NB4 (cell line): ENCODE measurements around the gene NAALADL2.

Source experiments
- DNase-seq: peaks from one replicate; pipeline ENCODE4 v3.0.0; 2010; ENCODE audit warnings: low read depth
- H3K4me3 ChIP-seq: one replicate; pipeline ENCODE4 v1.5.1; 2011; ENCODE audit warnings: mild to moderate bottlenecking, low read depth, low read length, moderate library complexity
- CTCF ChIP-seq: IDR thresholded peaks from one replicate; pipeline ENCODE4 v1.5.1; 2012; ENCODE audit warnings: low read depth, low read length
- MAX ChIP-seq: IDR thresholded peaks from 2 replicates; pipeline ENCODE4 v1.6.1; 2011; ENCODE audit warnings: low read depth, low read length
- MYC ChIP-seq: IDR thresholded peaks from 2 replicates; pipeline ENCODE4 v1.6.1; 2011; ENCODE audit warnings: low read depth, low read length
- POLR2A ChIP-seq: IDR thresholded peaks from 2 replicates; pipeline ENCODE4 v1.6.1; 2011; ENCODE audit warnings: mild to moderate bottlenecking; ENCODE audit not compliant: insufficient read length; ENCODE audit errors: extremely low read depth

NAALADL2 gene

GRCh38 chr3:175005881-175006280, 146.7 kb downstream of the NAALADL2 start:
- no peak for DNase-seq
- H3K4me3 ChIP-seq, result no peak overlapping the region
- no peak for TF ChIP-seq MAX
- TF ChIP-seq POLR2A, result no peak
- TF ChIP-seq MYC, result no peak
- TF ChIP-seq CTCF, result no peak

- no peak overlapping the region for H3K4me3 ChIP-seq
- TF ChIP-seq POLR2A, result no peak
- TF ChIP-seq MYC, result no peak
- no peak for TF ChIP-seq MAX
- no peak for TF ChIP-seq CTCF
- no peak for DNase-seq
Observed at GRCh38 chr3:175007306-175007705, 148.2 kb downstream of the NAALADL2 start.

DNA sequence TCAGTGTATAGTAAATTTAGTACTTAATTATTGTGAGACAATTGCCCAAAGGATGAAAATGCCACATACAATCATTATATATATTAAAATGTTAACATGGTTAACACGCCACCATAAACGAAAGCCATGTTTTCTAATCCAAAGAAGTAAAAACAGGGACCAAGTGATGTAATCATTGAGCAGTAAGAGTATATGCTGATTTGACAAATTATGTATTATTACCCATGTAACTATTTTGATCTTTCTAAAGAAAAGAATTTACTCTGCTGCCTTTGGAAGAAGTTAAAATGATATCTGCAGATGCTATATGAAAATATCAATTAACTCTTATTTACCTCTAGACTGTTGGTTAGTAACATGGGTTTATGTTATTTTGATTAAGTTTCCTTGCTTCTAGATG, 150.2 kb downstream of the NAALADL2 start:
- DNase-seq, result no peak
- no peak for TF ChIP-seq CTCF
- TF ChIP-seq POLR2A, result no peak
- no peak for TF ChIP-seq MYC
- no peak for TF ChIP-seq MAX
- H3K4me3 ChIP-seq, result no peak overlapping the region

DNA sequence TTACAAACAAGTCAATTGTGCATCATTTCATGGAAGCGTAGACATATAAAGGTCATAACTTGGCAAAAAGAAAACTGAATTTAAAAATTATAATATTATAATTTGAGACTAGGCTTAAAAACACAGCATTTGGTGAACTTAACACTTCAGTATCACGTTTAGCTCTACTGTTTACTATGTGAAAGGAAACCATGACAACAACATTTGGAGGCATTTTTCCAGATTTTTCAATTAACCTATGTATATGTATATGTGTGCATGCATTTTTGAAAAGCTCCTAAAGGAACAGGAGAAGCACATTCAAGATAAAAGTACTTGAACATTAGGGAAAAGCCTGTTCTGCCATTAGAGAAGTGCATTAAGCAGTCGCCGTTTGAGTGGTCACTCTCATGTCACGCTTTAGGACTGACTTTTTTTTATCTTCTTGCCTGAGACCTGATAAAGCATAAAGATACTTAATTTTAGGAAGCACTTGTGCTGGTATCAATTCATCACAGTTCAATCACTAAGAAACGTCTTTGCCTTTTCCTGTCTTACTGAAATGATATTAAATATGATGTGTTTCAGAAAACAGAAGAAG, 156.0 kb downstream of the NAALADL2 start:
- no peak for DNase-seq
- no peak for TF ChIP-seq CTCF
- TF ChIP-seq POLR2A, result no peak
- no peak for TF ChIP-seq MAX
- TF ChIP-seq MYC, result no peak
- H3K4me3 ChIP-seq, result no peak overlapping the region

GRCh38 chr3:175018946-175019727, 160.0 kb downstream of the NAALADL2 start:
- H3K4me3 ChIP-seq, result no peak overlapping the region
- DNase-seq, result no peak
- TF ChIP-seq CTCF, result no peak
- TF ChIP-seq MYC, result no peak
- no peak for TF ChIP-seq POLR2A
- no peak for TF ChIP-seq MAX
